SW480 (cell line): ENCODE measurements around the gene CAMTA1.

ENCODE experiments used
- DNase-seq: peaks from one replicate; pipeline ENCODE4 v3.0.0-alpha.2; 2016; ENCODE audit warnings: low spot score

The CAMTA1 gene

DNA sequence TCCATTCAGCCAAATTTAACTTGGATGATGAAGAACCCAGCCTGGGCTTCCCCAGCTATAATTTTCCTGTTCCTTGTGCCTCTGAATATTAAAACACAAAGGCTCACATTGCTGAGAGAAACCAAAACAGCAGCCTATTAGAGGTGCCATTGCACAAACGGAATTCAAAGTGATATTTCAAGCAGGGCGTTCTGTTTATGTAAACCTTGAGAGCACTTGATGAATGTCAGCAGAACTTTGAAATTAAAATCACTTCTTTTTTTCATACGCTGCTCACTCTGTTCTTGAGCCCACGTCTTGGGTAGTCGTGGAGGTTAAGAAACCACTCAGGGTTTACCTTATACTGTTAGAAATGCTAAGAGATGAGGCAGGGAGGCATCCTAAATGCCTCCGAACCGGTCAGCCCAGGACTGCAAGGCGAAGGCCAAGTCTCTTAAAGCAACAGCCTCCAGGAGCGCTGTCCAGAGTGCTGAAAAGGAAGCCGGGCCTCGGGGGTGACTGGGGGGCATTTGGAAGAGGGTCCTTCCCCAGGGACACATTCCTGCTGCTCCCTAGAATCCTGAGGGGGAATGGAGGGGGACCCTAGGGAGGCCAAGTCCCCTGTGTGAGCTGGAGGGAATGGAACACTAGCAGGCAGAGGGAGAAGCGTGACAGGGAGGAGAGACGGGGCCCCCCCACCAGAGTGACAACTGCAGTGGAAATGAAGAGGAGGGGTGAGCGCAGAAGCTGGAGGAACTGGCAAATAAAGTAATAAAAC is 831.0 kb downstream of the CAMTA1 start:
- no peak for DNase-seq

DNA sequence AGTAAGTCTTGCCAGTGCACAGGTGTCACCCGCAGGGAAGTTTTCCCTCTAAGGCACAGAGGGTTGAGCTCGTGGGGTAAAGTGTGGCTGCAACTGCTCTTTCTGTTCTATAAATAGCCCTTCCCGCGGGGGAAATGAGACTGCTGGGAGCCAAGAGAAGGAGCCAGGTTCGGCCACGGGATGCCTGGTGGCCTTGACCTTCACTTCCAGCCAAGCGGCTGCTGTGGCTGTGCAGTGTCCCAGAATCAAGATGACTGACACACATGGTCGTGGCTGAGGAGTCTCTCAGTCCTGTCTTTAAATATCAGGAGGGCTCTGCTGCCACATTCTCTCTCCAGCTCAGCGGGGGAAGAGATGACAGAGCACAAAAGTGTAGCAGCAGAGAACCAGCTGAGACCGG is 831.7 kb downstream of the CAMTA1 start:
- no peak for DNase-seq

DNA sequence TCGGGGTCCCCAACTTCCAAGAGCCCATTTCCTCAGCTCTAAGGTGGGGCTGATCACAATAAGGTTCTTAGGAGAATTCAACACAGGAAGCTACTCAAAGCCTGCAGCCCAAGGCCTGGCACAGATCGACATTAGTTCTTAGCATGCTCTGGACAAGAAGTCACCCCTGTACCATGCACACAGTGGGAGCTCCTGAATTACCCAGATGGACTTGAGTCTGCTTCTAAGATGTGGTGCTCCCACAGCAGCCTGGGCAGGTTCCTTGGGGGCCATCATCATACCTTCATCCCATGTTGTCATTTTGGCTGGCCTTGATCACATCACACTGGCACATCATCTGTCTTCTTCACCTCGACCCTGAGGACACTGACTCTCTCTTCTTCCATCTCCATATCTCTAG is 832.6 kb downstream of the CAMTA1 start:
- DNase-seq = no peak

DNA sequence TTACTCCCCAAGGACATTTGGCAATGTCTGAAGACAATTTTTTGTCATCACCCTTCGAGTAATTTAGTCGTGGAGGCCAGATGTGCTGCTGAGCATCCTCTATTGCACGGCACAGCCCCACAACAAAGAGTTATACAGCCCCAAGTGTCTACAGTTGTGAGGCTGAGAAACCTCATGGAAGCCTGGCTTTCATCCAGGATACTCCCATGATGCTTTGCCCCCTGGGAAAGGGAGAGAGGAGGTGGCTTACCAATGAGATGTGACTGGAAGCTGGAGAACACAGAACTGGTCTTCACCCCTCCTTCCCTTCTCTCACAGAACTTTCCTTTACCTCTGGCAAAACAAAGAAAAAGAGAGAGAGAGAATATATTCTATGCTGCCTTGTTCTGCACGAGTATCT is 834.9 kb downstream of the CAMTA1 start:
- DNase-seq = no peak

DNA sequence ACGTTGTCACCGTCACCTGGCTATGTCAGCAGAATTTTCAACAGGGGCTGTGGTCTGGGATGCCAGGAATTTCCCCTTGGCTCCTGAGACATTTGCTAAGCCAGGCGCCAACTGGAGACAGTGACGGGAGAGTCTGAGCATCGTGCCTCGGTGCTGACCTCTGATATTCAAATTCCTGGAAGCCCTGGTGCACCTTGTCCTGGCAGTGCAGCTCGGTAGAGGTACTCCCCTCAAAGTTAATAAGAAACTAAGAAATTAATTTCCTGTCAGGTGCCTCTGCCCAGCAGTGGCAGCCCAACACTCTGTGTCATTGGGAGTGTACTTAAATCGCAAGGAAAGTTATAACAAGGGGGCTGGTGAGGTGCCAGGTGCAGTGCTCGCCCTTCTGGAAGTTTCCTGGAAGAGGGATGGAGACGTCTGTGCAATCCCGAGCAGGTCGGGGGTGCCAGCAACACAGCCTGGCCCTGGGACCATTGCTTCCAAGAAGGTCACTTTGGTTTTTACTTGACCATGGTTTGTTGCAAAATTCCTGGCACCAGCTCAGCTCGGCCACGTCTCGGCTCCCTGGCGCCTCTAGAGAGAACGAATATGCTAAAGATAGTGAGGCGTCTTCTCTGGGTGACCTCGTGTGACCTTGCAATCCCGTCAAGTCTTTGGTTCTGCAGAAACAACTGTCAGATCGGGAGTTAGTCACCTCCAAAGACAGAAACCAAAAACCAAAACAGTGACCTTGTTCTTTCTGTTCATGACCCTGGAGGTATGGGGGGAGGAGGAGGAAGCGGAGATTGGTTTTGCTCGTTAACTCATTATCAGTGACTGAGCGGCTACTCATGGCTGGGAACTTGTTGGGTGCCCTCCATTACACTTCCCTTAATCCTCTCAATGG is 836.3 kb downstream of the CAMTA1 start:
- DNase-seq = no peak

DNA sequence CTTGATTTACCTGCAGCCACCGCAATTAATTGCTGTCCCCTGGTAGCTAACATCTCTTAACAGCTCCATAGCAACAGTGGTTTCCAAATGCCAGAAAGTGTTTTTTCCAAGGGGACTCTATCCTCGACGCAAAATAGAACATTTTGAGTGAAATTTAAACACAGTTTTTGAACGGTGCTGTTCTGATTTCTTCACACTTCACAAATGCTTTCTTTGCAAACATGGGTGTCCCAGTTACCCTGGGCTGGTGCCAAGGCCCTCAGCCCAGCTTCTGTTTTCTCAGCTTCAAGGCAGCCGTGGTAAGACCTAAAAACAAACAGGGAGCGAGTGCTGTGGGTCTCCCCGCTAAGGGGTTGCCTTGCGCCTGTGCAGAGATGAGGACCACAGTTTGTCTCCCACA is 838.6 kb downstream of the CAMTA1 start:
- no peak for DNase-seq

DNA sequence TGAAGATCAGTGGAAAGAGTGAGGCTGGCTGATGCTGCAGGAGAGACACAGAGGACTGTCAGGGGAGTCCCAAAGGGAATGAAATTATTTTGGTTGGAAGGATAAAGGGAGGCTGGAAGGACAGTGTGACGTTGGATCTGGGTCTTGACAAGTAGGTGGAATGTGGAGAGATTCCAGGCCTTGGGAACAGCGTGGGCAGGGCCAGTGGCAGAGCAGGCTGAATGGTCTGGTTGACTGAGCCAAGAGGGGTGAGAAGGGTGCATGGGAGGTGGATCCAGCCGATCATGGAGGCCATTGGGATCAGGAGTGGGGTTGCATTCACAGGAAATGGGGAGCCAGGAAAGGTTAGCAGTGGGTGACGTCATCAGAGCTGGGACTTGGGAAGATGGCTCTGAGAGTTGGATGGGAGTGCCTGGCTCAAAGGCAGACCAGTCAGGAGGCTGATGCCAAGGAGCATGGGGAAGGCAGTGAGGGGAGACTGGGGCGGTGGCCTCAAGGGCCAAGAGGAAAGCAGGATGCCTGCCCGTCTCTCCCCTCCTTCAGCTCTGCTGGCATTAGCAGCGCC is 839.6 kb downstream of the CAMTA1 start:
- no peak for DNase-seq

DNA sequence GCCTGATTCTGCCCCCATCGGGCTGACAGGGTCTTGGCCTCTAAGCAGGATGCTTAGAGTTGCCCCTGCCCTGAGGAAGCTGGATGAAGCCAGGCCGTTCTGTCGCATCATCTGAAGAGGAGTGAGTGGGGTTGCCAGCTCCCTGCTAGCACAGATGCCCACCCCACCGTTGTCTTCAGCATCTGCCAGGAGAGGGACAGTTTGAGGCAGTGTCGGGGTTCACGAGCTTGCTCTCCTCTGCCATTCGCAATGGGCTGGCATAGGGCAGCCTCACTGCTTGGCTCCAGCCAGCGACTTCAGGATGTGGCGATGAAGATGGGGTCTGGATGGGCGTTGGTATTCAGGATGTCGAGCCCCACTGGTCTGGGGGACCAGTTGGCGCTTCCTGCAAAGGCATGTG is 840.1 kb downstream of the CAMTA1 start:
- DNase-seq = no peak

DNA sequence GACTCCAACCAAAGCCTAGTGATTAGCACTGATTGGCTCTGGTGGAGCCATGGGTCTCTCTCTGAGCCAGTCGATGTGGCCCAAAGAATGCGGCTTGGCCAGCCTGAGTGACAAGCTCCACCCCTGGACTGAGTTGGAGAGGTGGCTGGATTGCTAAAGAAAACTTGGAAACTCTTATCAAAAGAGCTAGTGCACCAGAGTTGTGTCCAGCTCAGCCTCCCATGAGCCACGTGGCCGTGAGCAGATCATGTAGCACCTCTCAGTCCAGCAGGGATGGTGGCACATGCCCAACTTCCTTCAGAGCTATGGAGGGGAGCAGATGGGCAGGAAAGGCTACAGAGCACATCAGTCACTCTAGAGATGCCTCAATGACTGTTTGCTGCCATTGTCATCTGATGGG is 843.0 kb downstream of the CAMTA1 start:
- no peak for DNase-seq

DNA sequence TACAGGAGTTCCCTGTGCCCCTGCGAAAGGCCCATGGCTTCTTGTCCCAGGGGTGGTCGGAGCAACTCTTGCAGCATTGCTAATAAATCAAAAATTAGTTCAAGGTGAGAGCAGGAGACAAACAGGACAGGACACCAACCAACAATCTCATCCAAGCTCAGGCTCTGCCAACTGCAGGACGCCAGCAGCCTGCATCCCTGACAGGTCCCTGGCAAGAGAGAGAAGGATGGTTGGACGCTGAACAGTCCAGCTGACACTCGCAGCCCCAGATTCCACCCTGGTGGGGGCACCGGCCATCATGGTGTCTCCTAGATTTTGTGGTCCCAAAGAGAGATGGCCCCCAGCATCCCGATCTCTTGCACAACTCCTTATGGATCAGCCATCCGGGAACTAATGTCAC is 843.8 kb downstream of the CAMTA1 start:
- no peak for DNase-seq

DNA sequence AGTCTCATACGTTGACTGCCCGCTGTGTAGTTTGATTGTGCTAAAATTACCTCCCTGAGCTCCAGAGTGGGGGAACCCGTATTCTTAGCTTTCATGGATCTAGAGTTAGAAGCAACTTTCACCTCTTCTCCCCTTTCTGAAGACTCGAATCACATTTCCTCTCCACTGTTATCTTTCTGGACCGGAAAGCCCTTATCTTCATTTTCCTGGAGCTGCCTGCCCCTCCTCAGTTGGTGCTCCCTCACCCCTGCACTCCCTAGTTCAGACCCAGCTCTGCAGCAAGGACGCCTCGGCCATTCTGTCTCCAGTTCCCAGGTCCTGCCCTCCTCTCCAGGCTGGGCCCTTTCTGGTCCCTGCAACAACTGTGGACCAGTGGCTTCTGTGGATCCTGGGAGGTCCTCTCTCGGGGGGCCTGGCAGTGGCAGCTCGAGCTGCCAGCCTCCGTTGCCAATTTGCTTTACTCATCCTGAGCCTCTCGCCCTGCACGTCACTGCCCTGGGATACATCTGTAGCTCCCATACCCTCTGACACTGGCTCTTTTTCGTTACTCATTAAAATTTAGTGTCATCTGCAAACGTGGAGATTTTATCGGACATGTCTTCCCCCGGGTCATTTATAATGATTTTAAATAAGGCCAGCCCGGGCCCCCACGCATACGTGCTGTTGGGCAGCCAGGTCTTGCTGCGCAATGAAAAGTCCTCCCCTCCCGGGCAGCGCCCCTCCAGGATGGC is 844.4 kb downstream of the CAMTA1 start:
- no peak for DNase-seq

DNA sequence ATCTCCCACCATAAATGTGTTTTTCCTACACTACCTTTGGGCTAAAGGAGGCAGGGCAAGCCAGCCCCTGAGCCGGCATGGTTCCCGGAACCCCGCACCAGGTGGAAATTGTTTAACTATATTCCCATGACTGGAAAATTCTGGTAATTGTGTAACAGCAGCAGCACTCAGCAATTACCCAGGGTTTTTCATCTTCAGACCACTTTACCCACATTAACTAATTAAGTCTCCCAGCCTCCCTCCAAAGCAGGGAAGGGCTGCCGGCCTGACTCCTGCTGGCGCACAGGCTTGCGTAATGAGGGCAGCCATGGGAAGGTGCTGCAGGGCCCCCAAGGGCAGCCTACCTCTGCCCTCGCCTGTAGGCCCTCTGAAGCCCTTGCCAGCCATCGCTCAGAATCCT is 845.1 kb downstream of the CAMTA1 start:
- DNase-seq = no peak

DNA sequence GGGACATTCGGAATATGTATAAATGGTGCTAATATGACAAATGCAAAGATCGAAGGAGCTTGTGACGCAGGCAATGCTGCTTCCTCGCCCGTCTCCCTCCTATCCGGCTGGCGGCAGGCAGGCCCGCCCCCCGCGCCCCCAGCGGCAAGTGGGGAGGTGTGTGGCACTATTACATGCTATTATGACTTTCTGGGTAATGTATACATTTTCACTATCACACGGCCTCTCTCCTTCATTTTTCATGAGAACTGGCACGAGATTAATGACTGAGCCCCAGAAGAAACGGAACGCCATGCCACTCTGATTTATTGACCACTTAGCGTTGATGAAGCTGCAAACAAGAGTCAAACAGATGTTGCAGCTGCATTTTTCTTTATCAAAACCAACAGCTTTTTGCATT is 846.9 kb downstream of the CAMTA1 start:
- no peak for DNase-seq

DNA sequence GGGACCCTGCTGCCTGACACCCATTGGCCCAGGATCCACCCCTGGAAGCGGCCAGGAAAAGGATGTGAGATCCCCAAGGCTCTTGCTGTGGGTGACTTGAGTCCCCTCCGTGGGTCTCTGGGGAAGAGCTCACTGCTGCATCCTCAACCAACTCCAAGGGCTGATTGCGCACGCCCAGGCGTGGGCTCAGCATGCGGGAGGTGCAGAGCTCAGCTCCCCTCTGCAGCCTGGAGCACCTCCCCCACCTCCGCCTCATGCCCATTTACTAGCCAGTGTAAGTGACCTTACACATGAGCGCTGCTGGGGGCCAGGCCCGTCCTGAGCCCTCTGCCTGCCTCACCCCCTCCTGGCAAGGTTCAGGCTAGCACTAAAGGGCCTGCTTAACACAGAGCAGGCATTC is 847.4 kb downstream of the CAMTA1 start:
- no peak for DNase-seq

DNA sequence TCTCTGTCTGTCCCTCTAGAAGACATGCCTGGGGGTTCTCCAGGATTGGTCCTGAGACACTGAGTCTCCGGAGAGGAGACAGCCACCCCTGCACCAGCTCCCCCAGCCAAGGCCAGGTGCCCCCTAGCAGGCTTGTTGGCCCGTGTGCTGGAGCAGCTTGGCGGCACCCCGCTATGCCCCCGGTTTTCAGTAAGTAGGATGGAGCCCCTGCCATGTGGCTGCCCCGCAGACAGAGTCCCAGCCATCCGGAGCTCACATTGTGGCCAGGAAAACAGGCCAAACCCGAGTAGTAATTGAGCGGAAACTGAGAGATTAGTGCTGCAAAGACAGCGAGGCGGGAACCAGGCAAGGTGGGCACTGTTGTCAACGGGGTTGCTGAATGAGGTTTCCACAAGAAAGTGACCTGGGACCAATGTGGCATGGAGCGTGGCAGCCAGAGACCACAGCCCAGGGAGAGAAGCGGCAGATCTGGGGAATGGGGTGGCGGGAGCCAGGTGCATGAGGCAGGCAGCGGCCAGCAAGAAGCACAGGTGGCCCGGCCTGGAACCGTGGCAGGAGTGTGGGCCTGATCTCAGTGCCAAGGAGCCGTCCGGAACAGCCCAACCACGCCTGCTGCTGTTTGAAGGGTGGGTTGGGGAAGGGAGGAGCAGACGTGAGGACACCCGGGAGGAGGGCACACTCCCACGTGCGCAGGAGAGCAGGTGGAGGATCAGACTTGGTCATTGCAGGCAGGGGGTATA is 848.4 kb downstream of the CAMTA1 start:
- no peak for DNase-seq

DNA sequence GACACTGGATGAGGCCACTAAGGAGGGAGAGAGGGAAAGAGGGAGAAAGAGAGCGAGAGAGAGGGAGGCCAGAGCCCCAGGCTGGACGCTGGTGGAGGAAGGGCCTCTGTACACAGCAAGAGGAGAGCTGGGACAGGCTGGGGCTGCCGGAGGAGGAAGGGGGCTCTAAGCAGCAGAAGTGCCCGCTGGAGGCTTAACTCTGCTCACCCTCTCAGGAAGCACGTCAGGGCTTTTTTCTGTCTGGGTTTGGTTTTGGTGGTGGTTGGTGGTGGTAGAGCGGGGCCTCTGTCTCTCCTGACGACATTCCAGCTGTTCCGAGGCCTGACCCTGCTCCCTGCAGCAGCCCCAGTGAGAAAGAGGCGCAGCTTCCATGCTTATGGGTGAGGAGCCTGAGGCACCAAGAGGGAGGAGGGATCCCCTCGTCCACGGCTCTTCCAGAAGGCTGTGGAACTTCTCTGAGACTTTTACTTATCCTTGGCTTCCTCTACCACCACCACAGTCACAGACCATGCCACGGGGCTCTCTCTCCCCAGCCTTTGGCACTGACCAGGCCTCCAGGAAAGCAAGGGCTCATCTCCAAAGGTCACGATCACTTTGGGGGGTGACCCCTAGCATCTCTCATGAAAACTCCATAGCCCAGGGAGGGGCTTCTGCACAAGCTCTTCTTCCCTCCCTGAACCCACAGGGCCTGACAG is 849.4 kb downstream of the CAMTA1 start:
- DNase-seq = no peak

DNA sequence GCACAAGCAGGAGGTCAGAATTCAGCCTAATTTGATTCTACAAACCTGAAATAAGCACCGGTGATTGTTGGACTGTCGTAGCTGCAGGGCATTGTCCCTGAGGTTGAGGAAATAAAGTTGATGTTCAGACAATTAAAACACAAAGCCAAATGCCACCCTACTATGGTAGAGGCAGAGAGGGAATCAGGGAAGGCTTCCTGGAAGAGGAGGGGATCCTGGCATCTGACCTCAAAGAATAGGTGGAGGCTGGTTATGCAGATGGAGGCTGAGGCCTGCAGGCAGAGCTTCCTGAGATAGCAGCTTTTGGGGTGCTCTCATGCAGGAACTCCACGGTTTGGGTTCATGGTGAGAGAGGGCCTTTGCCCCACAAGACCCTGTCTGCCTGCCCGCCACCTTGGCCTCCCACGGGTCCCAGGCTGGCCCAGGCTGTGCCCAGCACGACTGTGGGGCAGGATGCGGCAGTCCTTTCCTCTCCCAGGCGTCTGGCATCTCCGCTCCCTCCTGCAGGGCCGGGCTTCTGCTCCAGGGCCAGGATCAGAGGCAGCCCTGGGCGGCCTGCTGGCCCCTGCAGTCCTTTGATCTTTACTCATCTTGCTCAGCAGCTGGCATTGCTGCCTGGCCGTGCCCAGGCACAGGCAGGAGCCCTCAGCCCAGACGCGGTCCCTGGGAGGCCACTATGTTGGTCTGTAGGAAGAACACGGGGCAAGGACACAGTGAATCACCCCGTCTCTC is 851.7 kb downstream of the CAMTA1 start:
- no peak for DNase-seq

DNA sequence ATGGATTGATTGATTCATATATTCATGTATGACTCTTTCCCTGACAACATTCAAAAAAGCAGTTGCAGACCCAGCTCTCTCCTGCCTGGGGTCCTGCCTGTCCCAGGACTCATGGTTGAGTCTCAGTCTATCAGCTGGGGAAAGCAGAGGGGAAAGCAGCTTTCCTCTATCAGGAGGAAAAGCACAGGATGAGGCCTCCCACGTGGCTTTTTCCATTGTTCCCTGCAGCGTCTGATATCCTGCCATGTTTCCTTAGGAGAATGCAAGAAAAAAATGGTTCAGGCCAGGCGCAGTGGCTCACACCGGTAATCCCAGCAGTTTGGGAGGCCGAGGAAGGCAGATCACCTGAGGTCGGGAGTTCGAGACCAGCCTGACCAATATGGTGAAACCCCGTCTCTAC is 852.8 kb downstream of the CAMTA1 start:
- DNase-seq = no peak

DNA sequence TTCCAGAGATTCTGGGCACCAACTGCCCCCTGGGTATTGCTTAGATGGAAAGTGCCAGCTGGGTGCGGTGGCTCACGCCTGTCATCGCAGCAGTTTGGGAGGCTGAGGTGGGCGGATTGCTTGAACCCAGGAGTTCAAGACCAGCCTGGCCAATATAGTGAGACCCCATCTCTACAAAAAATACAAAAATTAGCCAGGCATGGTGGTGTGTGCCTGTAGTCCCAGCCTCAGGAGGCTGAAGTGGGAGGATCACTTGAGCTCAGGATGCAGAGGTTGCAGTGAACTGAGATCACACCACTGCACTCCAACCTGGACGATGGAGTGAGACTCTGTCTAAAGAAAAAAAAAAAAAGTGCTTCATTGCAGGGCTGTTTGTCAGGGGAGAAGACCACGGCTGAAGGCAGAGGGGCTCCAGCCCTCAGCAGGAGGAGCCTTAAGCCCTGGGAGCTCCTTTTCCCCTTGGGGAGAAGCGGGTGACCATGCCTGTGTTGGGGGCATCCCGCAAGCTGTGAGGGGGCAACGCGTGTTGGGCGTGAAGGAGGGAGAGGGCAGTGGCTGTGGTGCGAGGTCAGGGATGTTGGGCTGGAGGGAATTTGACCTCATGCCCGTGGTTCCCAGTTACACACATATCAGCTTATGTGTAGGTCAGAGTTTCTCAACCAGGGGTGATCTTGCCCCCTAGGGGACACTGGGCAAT is 854.3 kb downstream of the CAMTA1 start:
- DNase-seq = no peak

DNA sequence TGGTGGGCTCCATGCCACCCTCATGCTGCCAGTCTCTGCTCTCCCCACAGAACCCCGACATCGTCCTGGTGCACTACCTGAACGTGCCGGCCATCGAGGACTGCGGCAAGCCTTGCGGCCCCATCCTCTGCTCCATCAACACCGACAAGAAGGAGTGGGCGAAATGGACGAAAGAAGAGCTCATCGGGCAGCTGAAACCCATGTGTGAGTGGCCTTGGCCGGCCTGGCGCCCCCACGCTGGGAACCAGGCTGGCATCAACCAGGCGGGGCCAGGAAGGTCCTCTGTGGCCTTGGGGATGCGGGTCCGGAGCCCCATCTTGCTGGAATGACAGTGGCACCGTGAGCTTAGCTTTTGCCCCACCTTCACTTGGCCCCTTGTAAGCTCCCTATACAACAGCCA is 855.1 kb downstream of the CAMTA1 start:
- no peak for DNase-seq
